DND-41 (cell line): ENCODE data around the gene PREP.
A peak's percentile ranks its signal among the peaks of the same experiment; 100 is the strongest.

Experiments
- ATAC-seq: fragments of 200-7000 bp; cut with Tn5 transposase; 3 replicates; pipeline ENCODE4 v1.9.1; 2021; ENCODE audit warnings: low read depth; ENCODE audit not compliant: insufficient read depth
- DNase-seq: peaks from one replicate; pipeline ENCODE4 v3.0.0-alpha.2; 2020
- H2AFZ ChIP-seq: 2 replicates; pipeline ENCODE4 v1.6.0; 2012; ENCODE audit warnings: low read depth, low read length
- H3K27ac ChIP-seq: 2 replicates; pipeline ENCODE4 v1.5.1; 2012; ENCODE audit warnings: low read length, inconsistent platforms
- H3K27me3 ChIP-seq: fragments of 200-600 bp; sonication (generic); 2 replicates; pipeline ENCODE4 v1.6.0; 2012; ENCODE audit warnings: low read length, mild to moderate bottlenecking, inconsistent platforms; ENCODE audit not compliant: insufficient read depth, poor library complexity
- H3K36me3 ChIP-seq: 2 replicates; pipeline ENCODE4 v1.5.1; 2012; ENCODE audit warnings: low read length, inconsistent platforms; ENCODE audit not compliant: insufficient read depth
- H3K4me1 ChIP-seq: 2 replicates; pipeline ENCODE4 v1.5.1; 2012; ENCODE audit warnings: mild to moderate bottlenecking, low read length; ENCODE audit not compliant: insufficient read depth
- H3K4me2 ChIP-seq: 2 replicates; pipeline ENCODE4 v1.6.0; 2012; ENCODE audit warnings: mild to moderate bottlenecking, moderate library complexity, low read length, inconsistent platforms; ENCODE audit not compliant: insufficient read depth
- H3K4me3 ChIP-seq, 2 experiments: fragments of 200-600 bp in 1 of 2; shearing (Covaris generic) in 1 of 2; 2 replicates each; pipeline ENCODE4 v1.5.1; 2012 to 2016; ENCODE audit warnings: inconsistent platforms in 2 of 2, low read length in 2 of 2, mild to moderate bottlenecking in 2 of 2, low read depth in 1 of 2, moderate library complexity in 1 of 2
- H3K79me2 ChIP-seq: 2 replicates; pipeline ENCODE4 v1.6.0; 2012; ENCODE audit warnings: low read length, inconsistent platforms; ENCODE audit not compliant: insufficient read depth
- H3K9ac ChIP-seq: 2 replicates; pipeline ENCODE4 v1.6.0; 2012; ENCODE audit warnings: low read depth, mild to moderate bottlenecking, inconsistent platforms, low read length, moderate library complexity
- H3K9me3 ChIP-seq: 2 replicates; pipeline ENCODE4 v1.5.1; 2012; ENCODE audit warnings: low read length, moderate library complexity, mild to moderate bottlenecking, inconsistent platforms; ENCODE audit not compliant: insufficient read depth, severe bottlenecking
- H4K20me1 ChIP-seq: 2 replicates; pipeline ENCODE4 v1.6.0; 2012; ENCODE audit warnings: low read length; ENCODE audit not compliant: insufficient read depth
- CTCF ChIP-seq: IDR thresholded peaks from 2 replicates; pipeline ENCODE4 v1.5.1; 2012; ENCODE audit warnings: borderline replicate concordance, low read length, moderate library complexity, mild to moderate bottlenecking; ENCODE audit not compliant: poor library complexity, severe bottlenecking; ENCODE audit errors: extremely low read depth
- EZH2 ChIP-seq: IDR thresholded peaks from 3 replicates; pipeline ENCODE4 v1.6.1; 2012; ENCODE audit warnings: borderline replicate concordance, low read depth, mild to moderate bottlenecking, moderate library complexity, low read length, inconsistent platforms; ENCODE audit not compliant: severe bottlenecking

Gene PREP

GRCh38 chr6:105370351-105370750 is 32.5 kb downstream of the PREP start:
- H3K9me3 ChIP-seq = no peaks in the 10 kb centered on the region
- no peaks in the 10 kb centered on the region for H3K4me1 ChIP-seq
- 0 out of 2 replicates have a peak, but pooled peaks cover 3% of the 10 kb centered on the region for H4K20me1 ChIP-seq
- TF ChIP-seq EZH2 (no peak), CTCF (no peak)
- DNase-seq = no peak
- no peak overlapping the region for H3K9ac ChIP-seq
- H3K4me2 ChIP-seq = no peak overlapping the region
- ATAC-seq = no peak
- H3K79me2 ChIP-seq = no peaks in the 10 kb centered on the region
- H3K27ac ChIP-seq = no peak overlapping the region
- peaks cover 93% of the 10 kb centered on the region for H3K36me3 ChIP-seq
- H3K4me3 ChIP-seq = no peak overlapping the region
- no peaks in the 10 kb centered on the region for H3K27me3 ChIP-seq
- no peak overlapping the region for H2AFZ ChIP-seq

GRCh38 chr6:105369145-105369544 is 33.7 kb downstream of the PREP start:
- Histone ChIP-seq H2AFZ (no peak overlapping the region), H3K79me2 (no peaks in the 10 kb centered on the region), H3K4me2 (no peak overlapping the region), H3K9me3 (no peaks in the 10 kb centered on the region), H3K9ac (no peak overlapping the region), H3K4me1 (no peaks in the 10 kb centered on the region), H3K27me3 (no peaks in the 10 kb centered on the region), H3K27ac (no peak overlapping the region), H3K4me3 (no peak overlapping the region), H4K20me1 (0 out of 2 replicates have a peak, but pooled peaks cover 3% of the 10 kb centered on the region), H3K36me3 (peaks cover 91% of the 10 kb centered on the region)
- ATAC-seq (no peak), DNase-seq (no peak)
- no peak for TF ChIP-seq CTCF
- no peak for TF ChIP-seq EZH2

- TF ChIP-seq CTCF (no peak), EZH2 (no peak)
- Histone ChIP-seq H3K27ac (no peak overlapping the region), H4K20me1 (0 out of 2 replicates have a peak, but pooled peaks cover under 1% of the 10 kb centered on the region), H3K4me1 (no peaks in the 10 kb centered on the region), H3K9me3 (no peaks in the 10 kb centered on the region), H2AFZ (no peak overlapping the region), H3K27me3 (no peaks in the 10 kb centered on the region), H3K4me3 (no peak overlapping the region), H3K4me2 (no peak overlapping the region), H3K9ac (no peak overlapping the region), H3K36me3 (peaks cover 83% of the 10 kb centered on the region), H3K79me2 (no peaks in the 10 kb centered on the region)
- no peak for DNase-seq
- ATAC-seq = no peak
These were observed 38.6 kb downstream of the PREP start for GRCh38 chr6:105364243-105364642.

GRCh38 chr6:105363100-105363754 is 39.7 kb downstream of the PREP start:
- peaks cover 83% of the 10 kb centered on the region for H3K36me3 ChIP-seq
- DNase-seq (no peak), ATAC-seq (no peak)

More at GRCh38 chr6:105363100-105363754, 39.7 kb downstream of the PREP start:
- no peaks in the 10 kb centered on the region for H4K20me1 ChIP-seq
- no peaks in the 10 kb centered on the region for H3K4me1 ChIP-seq
- TF ChIP-seq EZH2 (no peak), CTCF (peak; percentile 29)
- no peak overlapping the region for H3K4me3 ChIP-seq
- no peaks in the 10 kb centered on the region for H3K79me2 ChIP-seq
- H3K9me3 ChIP-seq = no peaks in the 10 kb centered on the region
- H3K27me3 ChIP-seq = no peaks in the 10 kb centered on the region
- no peak overlapping the region for H3K4me2 ChIP-seq
- no peak overlapping the region for H3K9ac ChIP-seq
- H3K27ac ChIP-seq = no peak overlapping the region
- H2AFZ ChIP-seq = no peak overlapping the region
